Ishikawa (cell line): Measurements from ENCODE around the gene ABCC10.

Experiments used
- CEBPB ChIP-seq: IDR thresholded peaks from 2 replicates; pipeline ENCODE4 v1.6.1; 2012
- CREB1 ChIP-seq: IDR thresholded peaks from 2 replicates; pipeline ENCODE4 v1.6.1; 2012; ENCODE audit warnings: low read depth
- EGR1 ChIP-seq: IDR thresholded peaks from 2 replicates; pipeline ENCODE4 v1.6.1; 2012
- EP300 ChIP-seq: IDR thresholded peaks from 2 replicates; pipeline ENCODE4 v1.6.1; 2012; ENCODE audit warnings: borderline replicate concordance
- FOXM1 ChIP-seq: IDR thresholded peaks from 2 replicates; pipeline ENCODE4 v1.6.1; 2012; ENCODE audit warnings: low read depth, borderline replicate concordance
- MAX ChIP-seq: IDR thresholded peaks from 2 replicates; pipeline ENCODE4 v1.6.1; 2012
- NFIC ChIP-seq: IDR thresholded peaks from 2 replicates; pipeline ENCODE4 v1.6.1; 2012
- RAD21 ChIP-seq: IDR thresholded peaks from 2 replicates; pipeline ENCODE4 v1.6.1; 2012; ENCODE audit warnings: low read depth
- REST ChIP-seq: IDR thresholded peaks from 2 replicates; pipeline ENCODE4 v1.6.1; 2012; ENCODE audit warnings: low read depth, mild to moderate bottlenecking
- TAF1 ChIP-seq: IDR thresholded peaks from 2 replicates; pipeline ENCODE4 v1.6.1; 2012; ENCODE audit warnings: low read depth, mild to moderate bottlenecking
- TCF12 ChIP-seq: IDR thresholded peaks from 2 replicates; pipeline ENCODE4 v1.6.1; 2012; ENCODE audit warnings: low read depth
- TEAD4 ChIP-seq: IDR thresholded peaks from 2 replicates; pipeline ENCODE4 v1.6.1; 2012
- USF1 ChIP-seq: IDR thresholded peaks from 2 replicates; pipeline ENCODE4 v1.6.1; 2012
- YY1 ChIP-seq: IDR thresholded peaks from 2 replicates; pipeline ENCODE4 v1.6.1; 2012; ENCODE audit warnings: low read depth
- ZBTB7A ChIP-seq: IDR thresholded peaks from 2 replicates; pipeline ENCODE4 v1.6.1; 2012; ENCODE audit warnings: low read depth

Gene ABCC10

GRCh38 chr6:43476746-43477145 is 49.4 kb downstream of the ABCC10 start:
- no peak for TF ChIP-seq USF1
- no peak for TF ChIP-seq TCF12
- TF ChIP-seq YY1: no peak
- no peak for TF ChIP-seq TEAD4
- no peak for TF ChIP-seq ZBTB7A
- TF ChIP-seq CEBPB: no peak
- no peak for TF ChIP-seq NFIC
- no peak for TF ChIP-seq EGR1
- no peak for TF ChIP-seq FOXM1
- TF ChIP-seq MAX: no peak
- no peak for TF ChIP-seq EP300
- no peak for TF ChIP-seq REST
- no peak for TF ChIP-seq RAD21
- no peak for TF ChIP-seq CREB1
- TF ChIP-seq TAF1: no peak

- TF ChIP-seq TCF12 (peak; percentile 47; the same call in 1 of the 2 replicates), YY1 (peak; percentile 97), NFIC (no peak), CREB1 (peak; percentile 73), USF1 (no peak), CEBPB (no peak), REST (no peak), TAF1 (peak; percentile 98), EGR1 (no peak), ZBTB7A (peak; percentile 57; the same call in 1 of the 2 replicates), EP300 (no peak)
Observed at GRCh38 chr6:43477235-43478007, 50.1 kb downstream of the ABCC10 start, which contains the start of gene TJAP1. TJAP1 (plus strand) TSS chr6:43477570; CDS start chr6:43499002, 21,432 bp downstream.

GRCh38 chr6:43478008-43478372 is 50.6 kb downstream of the ABCC10 start:
- TF ChIP-seq RAD21 (no peak), CEBPB (no peak), FOXM1 (no peak), NFIC (no peak), EP300 (no peak)

GRCh38 chr6:43481075-43481474 is 53.7 kb downstream of the ABCC10 start:
- TF ChIP-seq MAX (no peak), ZBTB7A (no peak), USF1 (no peak), RAD21 (no peak), FOXM1 (no peak), NFIC (no peak), TCF12 (no peak), REST (no peak), TEAD4 (no peak), CEBPB (no peak), TAF1 (no peak), EGR1 (no peak), YY1 (no peak), EP300 (no peak), CREB1 (no peak)
